Osteoblast (primary cell): Measurements from ENCODE around the gene EPC2. TPM values are rescaled to one million over a fixed set of nuclear protein-coding genes. Genes with fewer than 3 reads are reported as not detected.

Source experiments
- DNase-seq: peaks from one replicate; pipeline ENCODE4 v3.0.0; 2011; ENCODE audit warnings: low spot score, mixed read lengths; ENCODE audit not compliant: insufficient read length; ENCODE audit errors: missing footprints
- H2AFZ ChIP-seq: 2 replicates; pipeline ENCODE4 v1.6.0; 2011; ENCODE audit warnings: mild to moderate bottlenecking, low read length
- H3K27ac ChIP-seq: 2 replicates; pipeline ENCODE4 v1.5.1; 2011; ENCODE audit warnings: mild to moderate bottlenecking, low read depth, low read length, moderate library complexity
- H3K27me3 ChIP-seq: 2 replicates; pipeline ENCODE4 v1.6.0; 2012; ENCODE audit warnings: mild to moderate bottlenecking, control low read depth, inconsistent platforms, low read length, moderate library complexity; ENCODE audit not compliant: insufficient read depth
- H3K36me3 ChIP-seq: 2 replicates; pipeline ENCODE4 v1.5.1; 2011; ENCODE audit warnings: mild to moderate bottlenecking, low read length, control low read depth, moderate library complexity; ENCODE audit not compliant: insufficient read depth
- H3K4me1 ChIP-seq: 2 replicates; pipeline ENCODE4 v1.5.1; 2011; ENCODE audit warnings: mild to moderate bottlenecking, low read length, control low read depth, moderate library complexity; ENCODE audit not compliant: insufficient read depth
- H3K4me2 ChIP-seq: 2 replicates; pipeline ENCODE4 v1.6.0; 2011; ENCODE audit warnings: mild to moderate bottlenecking, low read length; ENCODE audit not compliant: insufficient read depth
- H3K4me3 ChIP-seq: fragments of 200-600 bp; sonication (generic); 3 replicates; pipeline ENCODE4 v1.5.1; 2012; ENCODE audit warnings: mild to moderate bottlenecking, low read length, inconsistent platforms; ENCODE audit not compliant: insufficient read depth
- H3K79me2 ChIP-seq: 2 replicates; pipeline ENCODE4 v1.6.0; 2012; ENCODE audit warnings: mild to moderate bottlenecking, low read length, control low read depth, inconsistent platforms; ENCODE audit not compliant: insufficient read depth
- H3K9me3 ChIP-seq: 2 replicates; pipeline ENCODE4 v1.5.1; 2011; ENCODE audit warnings: low read depth, low read length, control low read depth
- H4K20me1 ChIP-seq: 2 replicates; pipeline ENCODE4 v1.6.0; 2012; ENCODE audit warnings: mild to moderate bottlenecking, low read length, control low read depth; ENCODE audit not compliant: insufficient read depth
- CTCF ChIP-seq: IDR thresholded peaks from 2 replicates; pipeline ENCODE4 v1.5.1; 2011; ENCODE audit warnings: mild to moderate bottlenecking, low read depth, low read length, moderate library complexity; ENCODE audit errors: extremely low read depth
- total RNA-seq: library from RNA; depleted of rRNA; stranded (reverse); fragments of >200 nt; gene quantifications from 2 replicates; pipeline ENCODE4 v1.2.3, GENCODE V29; 2012

The EPC2 gene
- total RNA-seq, 1 donor: 29.3 TPM

GRCh38 chr2:148649936-148650335 is 5.4 kb downstream of the EPC2 start:
- Histone ChIP-seq H2AFZ (no peak overlapping the region), H3K4me2 (no peak overlapping the region), H3K27ac (no peak overlapping the region), H3K27me3 (no peaks in the 10 kb centered on the region), H3K79me2 (peaks cover 96% of the 10 kb centered on the region), H3K36me3 (no peaks in the 10 kb centered on the region), H3K4me3 (no peak overlapping the region), H4K20me1 (peaks cover 85% of the 10 kb centered on the region), H3K9me3 (no peaks in the 10 kb centered on the region), H3K4me1 (peaks cover 6% of the 10 kb centered on the region)
- no peak for TF ChIP-seq CTCF
- no peak for DNase-seq

- DNase-seq: no peak
- Histone ChIP-seq H3K27ac (no peak overlapping the region), H3K36me3 (no peaks in the 10 kb centered on the region), H3K9me3 (no peaks in the 10 kb centered on the region), H3K4me2 (no peak overlapping the region), H2AFZ (no peak overlapping the region), H3K4me3 (no peak overlapping the region), H3K79me2 (peaks cover 99% of the 10 kb centered on the region), H3K27me3 (no peaks in the 10 kb centered on the region), H4K20me1 (peaks cover 88% of the 10 kb centered on the region), H3K4me1 (peaks cover 6% of the 10 kb centered on the region)
- no peak for TF ChIP-seq CTCF
Observed at GRCh38 chr2:148650881-148651280, 6.3 kb downstream of the EPC2 start.

- H3K4me3 ChIP-seq: no peak overlapping the region
Observed at GRCh38 chr2:148651972-148652371, 7.4 kb downstream of the EPC2 start.

GRCh38 chr2:148653437-148653836 is 8.9 kb downstream of the EPC2 start:
- no peaks in the 10 kb centered on the region for H3K27me3 ChIP-seq
- no peak for TF ChIP-seq CTCF
- H2AFZ ChIP-seq: no peak overlapping the region
- no peak for DNase-seq
- peaks cover 99% of the 10 kb centered on the region for H3K79me2 ChIP-seq
- H3K4me2 ChIP-seq: no peak overlapping the region
- H3K27ac ChIP-seq: no peak overlapping the region
- no peak overlapping the region for H3K4me3 ChIP-seq
- H3K36me3 ChIP-seq: no peaks in the 10 kb centered on the region
- no peaks in the 10 kb centered on the region for H3K9me3 ChIP-seq
- H4K20me1 ChIP-seq: peaks cover 86% of the 10 kb centered on the region
- no peaks in the 10 kb centered on the region for H3K4me1 ChIP-seq

More at GRCh38 chr2:148651972-148652371, 7.4 kb downstream of the EPC2 start:
- Histone ChIP-seq H4K20me1 (peaks cover 85% of the 10 kb centered on the region), H3K4me2 (no peak overlapping the region), H3K27me3 (no peaks in the 10 kb centered on the region), H3K27ac (no peak overlapping the region), H3K79me2 (peaks cover 99% of the 10 kb centered on the region), H3K36me3 (no peaks in the 10 kb centered on the region), H3K9me3 (no peaks in the 10 kb centered on the region), H3K4me1 (no peaks in the 10 kb centered on the region), H2AFZ (no peak overlapping the region)
- TF ChIP-seq CTCF: no peak
- no peak for DNase-seq
